GM23248 (cell line): ENCODE measurements around the gene NSMCE1.

Experiments
- EZH2 ChIP-seq: fragments of 200-600 bp; sonication (generic); IDR thresholded peaks from 2 replicates; pipeline ENCODE4 v1.6.1; 2018; ENCODE audit warnings: antibody characterized with exemption, mild to moderate bottlenecking; ENCODE audit not compliant: insufficient read depth, poor library complexity, severe bottlenecking
- EZH2phosphoT487 ChIP-seq: fragments of 200-600 bp; sonication (generic); IDR thresholded peaks from 2 replicates; pipeline ENCODE4 v1.6.1; 2018; ENCODE audit warnings: antibody characterized with exemption, moderate library complexity, mild to moderate bottlenecking, low read depth; ENCODE audit not compliant: insufficient read depth

GRCh38 chr16:27287887-27288286 is 19.3 kb upstream of the NSMCE1 start:
- TF ChIP-seq EZH2 (no peak), EZH2phosphoT487 (no peak)
